NK-92 treated with Interleukin-12 subunit alpha and Interleukin-12 subunit beta, amount 100 ng/mL, for 24 hours (cell line): Measurements from ENCODE around the gene NCAPD2.

Source experiments
- DNase-seq: peaks from one replicate; lab custom pipeline; 2025; lab: John Stamatoyannopoulos, UW

NCAPD2 gene

DNA sequence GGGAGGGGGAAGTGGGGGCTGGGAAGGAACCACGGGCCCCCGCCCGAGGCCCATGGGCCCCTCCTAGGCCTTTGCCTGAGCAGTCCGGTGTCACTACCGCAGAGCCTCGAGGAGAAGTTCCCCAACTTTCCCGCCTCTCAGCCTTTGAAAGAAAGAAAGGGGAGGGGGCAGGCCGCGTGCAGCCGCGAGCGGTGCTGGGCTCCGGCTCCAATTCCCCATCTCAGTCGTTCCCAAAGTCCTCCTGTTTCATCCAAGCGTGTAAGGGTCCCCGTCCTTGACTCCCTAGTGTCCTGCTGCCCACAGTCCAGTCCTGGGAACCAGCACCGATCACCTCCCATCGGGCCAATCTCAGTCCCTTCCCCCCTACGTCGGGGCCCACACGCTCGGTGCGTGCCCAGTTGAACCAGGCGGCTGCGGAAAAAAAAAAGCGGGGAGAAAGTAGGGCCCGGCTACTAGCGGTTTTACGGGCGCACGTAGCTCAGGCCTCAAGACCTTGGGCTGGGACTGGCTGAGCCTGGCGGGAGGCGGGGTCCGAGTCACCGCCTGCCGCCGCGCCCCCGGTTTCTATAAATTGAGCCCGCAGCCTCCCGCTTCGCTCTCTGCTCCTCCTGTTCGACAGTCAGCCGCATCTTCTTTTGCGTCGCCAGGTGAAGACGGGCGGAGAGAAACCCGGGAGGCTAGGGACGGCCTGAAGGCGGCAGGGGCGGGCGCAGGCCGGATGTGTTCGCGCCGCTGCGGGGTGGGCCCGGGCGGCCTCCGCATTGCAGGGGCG is 40.2 kb downstream of the NCAPD2 start, which contains the start of gene GAPDH:
TSS of gene GAPDH (plus strand) at position 595 of the 772 bp plus-strand sequence. CDS start 316 bp downstream, outside the sequence.
- peak; percentile 82 for DNase-seq

DNA sequence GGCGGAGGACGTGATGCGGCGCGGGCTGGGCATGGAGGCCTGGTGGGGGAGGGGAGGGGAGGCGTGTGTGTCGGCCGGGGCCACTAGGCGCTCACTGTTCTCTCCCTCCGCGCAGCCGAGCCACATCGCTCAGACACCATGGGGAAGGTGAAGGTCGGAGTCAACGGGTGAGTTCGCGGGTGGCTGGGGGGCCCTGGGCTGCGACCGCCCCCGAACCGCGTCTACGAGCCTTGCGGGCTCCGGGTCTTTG is 40.7 kb downstream of the NCAPD2 start:
- DNase-seq = peak; percentile 70

DNA sequence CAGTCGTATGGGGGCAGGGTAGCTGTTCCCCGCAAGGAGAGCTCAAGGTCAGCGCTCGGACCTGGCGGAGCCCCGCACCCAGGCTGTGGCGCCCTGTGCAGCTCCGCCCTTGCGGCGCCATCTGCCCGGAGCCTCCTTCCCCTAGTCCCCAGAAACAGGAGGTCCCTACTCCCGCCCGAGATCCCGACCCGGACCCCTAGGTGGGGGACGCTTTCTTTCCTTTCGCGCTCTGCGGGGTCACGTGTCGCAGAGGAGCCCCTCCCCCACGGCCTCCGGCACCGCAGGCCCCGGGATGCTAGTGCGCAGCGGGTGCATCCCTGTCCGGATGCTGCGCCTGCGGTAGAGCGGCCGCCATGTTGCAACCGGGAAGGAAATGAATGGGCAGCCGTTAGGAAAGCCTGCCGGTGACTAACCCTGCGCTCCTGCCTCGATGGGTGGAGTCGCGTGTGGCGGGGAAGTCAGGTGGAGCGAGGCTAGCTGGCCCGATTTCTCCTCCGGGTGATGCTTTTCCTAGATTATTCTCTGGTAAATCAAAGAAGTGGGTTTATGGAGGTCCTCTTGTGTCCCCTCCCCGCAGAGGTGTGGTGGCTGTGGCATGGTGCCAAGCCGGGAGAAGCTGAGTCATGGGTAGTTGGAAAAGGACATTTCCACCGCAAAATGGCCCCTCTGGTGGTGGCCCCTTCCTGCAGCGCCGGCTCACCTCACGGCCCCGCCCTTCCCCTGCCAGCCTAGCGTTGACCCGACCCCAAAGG is 41.2 kb downstream of the NCAPD2 start:
- DNase-seq = peak; percentile 67

DNA sequence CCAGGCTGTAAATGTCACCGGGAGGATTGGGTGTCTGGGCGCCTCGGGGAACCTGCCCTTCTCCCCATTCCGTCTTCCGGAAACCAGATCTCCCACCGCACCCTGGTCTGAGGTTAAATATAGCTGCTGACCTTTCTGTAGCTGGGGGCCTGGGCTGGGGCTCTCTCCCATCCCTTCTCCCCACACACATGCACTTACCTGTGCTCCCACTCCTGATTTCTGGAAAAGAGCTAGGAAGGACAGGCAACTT is 41.7 kb downstream of the NCAPD2 start:
- no peak for DNase-seq

DNA sequence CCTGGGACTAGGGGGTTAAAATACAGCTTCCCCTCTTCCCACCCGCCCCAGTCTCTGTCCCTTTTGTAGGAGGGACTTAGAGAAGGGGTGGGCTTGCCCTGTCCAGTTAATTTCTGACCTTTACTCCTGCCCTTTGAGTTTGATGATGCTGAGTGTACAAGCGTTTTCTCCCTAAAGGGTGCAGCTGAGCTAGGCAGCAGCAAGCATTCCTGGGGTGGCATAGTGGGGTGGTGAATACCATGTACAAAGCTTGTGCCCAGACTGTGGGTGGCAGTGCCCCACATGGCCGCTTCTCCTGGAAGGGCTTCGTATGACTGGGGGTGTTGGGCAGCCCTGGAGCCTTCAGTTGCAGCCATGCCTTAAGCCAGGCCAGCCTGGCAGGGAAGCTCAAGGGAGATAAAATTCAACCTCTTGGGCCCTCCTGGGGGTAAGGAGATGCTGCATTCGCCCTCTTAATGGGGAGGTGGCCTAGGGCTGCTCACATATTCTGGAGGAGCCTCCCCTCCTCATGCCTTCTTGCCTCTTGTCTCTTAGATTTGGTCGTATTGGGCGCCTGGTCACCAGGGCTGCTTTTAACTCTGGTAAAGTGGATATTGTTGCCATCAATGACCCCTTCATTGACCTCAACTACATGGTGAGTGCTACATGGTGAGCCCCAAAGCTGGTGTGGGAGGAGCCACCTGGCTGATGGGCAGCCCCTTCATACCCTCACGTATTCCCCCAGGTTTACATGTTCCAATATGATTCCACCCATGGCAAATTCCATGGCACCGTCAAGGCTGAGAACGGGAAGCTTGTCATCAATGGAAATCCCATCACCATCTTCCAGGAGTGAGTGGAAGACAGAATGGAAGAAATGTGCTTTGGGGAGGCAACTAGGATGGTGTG is 42.3 kb downstream of the NCAPD2 start:
- no peak for DNase-seq

DNA sequence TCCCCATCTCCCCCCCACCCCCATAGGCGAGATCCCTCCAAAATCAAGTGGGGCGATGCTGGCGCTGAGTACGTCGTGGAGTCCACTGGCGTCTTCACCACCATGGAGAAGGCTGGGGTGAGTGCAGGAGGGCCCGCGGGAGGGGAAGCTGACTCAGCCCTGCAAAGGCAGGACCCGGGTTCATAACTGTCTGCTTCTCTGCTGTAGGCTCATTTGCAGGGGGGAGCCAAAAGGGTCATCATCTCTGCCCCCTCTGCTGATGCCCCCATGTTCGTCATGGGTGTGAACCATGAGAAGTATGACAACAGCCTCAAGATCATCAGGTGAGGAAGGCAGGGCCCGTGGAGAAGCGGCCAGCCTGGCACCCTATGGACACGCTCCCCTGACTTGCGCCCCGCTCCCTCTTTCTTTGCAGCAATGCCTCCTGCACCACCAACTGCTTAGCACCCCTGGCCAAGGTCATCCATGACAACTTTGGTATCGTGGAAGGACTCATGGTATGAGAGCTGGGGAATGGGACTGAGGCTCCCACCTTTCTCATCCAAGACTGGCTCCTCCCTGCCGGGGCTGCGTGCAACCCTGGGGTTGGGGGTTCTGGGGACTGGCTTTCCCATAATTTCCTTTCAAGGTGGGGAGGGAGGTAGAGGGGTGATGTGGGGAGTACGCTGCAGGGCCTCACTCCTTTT is 43.1 kb downstream of the NCAPD2 start:
- DNase-seq = no peak

DNA sequence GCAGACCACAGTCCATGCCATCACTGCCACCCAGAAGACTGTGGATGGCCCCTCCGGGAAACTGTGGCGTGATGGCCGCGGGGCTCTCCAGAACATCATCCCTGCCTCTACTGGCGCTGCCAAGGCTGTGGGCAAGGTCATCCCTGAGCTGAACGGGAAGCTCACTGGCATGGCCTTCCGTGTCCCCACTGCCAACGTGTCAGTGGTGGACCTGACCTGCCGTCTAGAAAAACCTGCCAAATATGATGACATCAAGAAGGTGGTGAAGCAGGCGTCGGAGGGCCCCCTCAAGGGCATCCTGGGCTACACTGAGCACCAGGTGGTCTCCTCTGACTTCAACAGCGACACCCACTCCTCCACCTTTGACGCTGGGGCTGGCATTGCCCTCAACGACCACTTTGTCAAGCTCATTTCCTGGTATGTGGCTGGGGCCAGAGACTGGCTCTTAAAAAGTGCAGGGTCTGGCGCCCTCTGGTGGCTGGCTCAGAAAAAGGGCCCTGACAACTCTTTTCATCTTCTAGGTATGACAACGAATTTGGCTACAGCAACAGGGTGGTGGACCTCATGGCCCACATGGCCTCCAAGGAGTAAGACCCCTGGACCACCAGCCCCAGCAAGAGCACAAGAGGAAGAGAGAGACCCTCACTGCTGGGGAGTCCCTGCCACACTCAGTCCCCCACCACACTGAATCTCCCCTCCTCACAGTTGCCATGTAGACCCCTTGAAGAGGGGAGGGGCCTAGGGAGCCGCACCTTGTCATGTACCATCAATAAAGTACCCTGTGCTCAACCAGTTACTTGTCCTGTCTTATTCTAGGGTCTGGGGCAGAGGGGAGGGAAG is 43.9 kb downstream of the NCAPD2 start:
- DNase-seq = peak; percentile 26

DNA sequence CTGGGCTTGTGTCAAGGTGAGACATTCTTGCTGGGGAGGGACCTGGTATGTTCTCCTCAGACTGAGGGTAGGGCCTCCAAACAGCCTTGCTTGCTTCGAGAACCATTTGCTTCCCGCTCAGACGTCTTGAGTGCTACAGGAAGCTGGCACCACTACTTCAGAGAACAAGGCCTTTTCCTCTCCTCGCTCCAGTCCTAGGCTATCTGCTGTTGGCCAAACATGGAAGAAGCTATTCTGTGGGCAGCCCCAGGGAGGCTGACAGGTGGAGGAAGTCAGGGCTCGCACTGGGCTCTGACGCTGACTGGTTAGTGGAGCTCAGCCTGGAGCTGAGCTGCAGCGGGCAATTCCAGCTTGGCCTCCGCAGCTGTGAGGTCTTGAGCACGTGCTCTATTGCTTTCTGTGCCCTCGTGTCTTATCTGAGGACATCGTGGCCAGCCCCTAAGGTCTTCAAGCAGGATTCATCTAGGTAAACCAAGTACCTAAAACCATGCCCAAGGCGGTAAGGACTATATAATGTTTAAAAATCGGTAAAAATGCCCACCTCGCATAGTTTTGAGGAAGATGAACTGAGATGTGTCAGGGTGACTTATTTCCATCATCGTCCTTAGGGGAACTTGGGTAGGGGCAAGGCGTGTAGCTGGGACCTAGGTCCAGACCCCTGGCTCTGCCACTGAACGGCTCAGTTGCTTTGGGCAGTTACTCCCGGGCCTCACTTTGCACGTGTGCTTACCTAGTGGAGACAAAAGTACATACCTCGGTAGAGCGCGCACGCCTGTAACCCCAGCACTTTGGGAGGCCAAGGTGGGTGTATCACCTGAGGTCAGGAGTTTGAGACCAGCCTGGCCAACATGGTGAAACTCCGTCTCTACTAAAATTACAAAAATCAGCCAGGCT is 44.8 kb downstream of the NCAPD2 start:
- DNase-seq = no peak

DNA sequence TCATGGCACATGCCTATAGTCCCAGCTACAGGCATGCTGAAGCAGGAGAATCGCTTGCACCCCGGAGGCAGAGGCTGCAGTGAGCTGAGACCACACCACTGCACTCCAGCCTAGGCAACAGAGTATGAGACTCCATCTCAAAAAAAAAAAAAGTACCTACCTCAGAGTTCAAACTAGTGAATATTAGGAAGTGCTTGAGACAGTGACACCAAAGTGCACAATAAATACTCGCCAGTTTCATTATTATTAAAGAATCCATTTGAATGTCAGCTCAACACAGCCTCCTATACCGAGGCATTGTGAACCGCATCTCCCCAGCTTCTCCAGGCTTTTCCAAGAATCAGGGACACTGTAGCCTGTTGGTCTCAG is 45.4 kb downstream of the NCAPD2 start:
- DNase-seq = no peak

DNA sequence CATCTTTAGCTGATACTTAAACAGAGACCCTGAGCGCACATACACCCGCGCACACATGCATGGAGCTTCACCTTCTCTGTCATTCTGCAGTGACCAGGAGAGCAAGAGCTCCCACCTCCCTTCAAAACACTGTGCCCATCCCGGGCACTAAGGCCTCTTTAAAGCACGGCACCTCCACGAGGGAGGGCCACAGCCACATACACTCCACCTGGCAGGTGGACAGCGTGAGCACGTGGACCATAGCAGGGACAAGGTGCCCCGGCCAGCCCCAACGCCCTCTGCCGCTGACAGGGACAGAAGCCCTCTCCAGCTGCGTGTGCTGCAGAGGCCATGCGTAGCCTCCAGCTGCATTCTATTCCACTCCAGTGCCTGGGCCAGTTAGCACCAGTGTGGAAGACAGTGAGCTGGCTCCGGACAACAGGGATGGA is 45.8 kb downstream of the NCAPD2 start:
- DNase-seq = no peak

DNA sequence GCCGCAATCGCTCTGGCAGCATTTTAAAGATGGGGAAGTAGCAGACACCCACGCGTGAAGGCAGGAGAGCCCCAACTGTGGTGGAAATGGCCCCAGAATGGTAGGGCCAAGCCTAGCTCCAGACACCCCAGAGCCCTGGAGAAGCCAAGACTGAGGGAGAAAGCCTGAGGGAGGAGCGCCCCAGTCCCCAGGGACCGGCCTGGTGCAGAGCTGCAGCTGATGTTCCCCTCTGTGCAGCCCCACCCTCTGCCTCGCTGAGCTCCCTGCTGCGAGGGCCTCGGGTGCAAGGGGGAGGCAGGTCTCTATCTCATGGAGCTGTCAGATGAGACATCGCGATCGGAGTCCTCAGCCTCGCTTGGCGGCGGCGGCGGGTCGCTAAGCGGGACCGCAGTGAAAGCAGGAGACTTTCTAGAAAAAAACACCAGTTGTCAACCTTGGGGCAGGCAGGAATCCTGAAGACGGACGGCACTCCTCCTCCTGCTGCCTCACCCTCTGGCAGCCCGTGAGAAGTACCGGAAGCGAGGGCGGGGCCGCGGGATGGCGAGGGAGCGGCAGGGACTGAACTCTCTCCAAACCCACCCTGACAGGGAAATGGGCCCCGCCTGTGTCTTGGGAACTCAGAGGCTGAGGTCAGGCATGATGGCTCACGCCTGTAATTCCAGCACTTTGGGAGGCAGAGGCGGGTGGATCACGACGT is 46.4 kb downstream of the NCAPD2 start:
- no peak for DNase-seq

DNA sequence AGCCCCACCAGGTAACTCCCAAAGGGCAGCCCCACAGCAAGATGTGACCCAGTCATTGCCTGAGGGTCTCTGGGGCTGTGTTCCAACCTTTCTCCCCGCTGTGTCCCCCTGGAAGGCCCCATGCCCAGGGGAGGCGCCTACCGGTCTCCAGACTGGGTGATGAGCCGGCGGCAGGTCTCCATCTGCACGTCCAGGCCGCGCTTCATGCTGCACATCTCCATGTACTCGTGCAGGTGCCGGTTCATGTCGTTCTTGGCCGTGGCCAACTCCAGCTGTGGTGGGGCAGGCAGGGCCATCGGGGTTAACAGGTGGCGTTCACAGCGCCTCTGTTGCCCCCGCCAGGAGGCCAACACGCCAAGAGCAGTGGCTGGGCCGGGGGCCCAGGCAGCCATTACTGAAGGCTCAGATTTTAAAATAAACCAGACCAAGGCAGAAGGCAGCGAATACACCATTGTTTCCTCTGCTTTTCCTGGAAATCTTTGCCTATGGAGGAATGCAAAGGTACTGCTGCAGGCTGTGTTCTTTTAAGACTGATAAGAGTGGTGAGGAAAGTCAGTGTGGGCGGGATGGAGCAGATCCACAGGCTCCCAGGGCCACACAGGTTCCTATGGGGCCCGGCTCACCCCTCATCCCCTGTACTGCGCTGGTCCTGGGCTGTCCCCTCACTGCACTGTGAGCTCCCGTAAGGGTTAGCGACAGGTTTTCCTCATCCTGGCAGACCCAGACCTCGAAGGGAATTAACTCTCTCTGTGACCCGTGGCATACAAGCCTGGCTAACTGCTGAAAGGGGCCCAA is 47.7 kb downstream of the NCAPD2 start:
- no peak for DNase-seq

DNA sequence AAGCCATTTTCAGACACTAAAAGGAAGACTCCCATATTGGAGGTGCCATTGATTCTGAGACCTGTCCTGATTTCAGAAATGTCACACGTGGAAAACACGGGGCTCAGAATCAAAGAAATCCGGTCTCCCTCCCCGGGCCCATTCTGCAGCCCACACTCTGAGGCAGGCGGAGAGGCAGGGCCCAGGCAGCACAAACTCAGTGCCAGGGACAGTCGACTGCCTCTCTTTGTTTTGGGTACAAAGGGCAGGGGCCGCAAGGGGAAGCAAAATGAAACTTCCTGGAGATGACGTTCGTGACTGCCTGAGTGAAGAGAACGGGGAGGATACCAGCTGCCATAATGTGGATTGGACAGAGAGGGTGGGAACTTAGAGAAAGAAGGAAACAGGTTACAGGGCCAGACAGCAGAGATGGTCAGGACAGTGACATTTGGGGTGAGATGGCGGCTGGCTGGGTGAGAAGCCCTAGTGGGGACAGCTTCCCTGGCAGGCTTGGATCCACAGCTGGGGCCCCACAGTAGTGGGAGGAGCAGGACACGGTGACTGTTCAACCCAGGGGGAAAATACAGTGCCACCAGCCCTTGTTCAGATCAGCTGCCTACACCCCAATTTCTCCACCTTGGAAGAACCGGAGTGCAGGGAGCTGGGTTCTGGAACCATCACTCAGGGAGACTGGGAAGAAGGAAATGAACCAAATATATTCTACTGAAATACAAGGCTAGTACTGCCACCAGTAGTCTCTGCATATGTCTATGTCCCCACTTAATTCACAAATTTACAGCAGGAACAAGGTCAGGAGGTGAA is 48.5 kb downstream of the NCAPD2 start:
- no peak for DNase-seq

DNA sequence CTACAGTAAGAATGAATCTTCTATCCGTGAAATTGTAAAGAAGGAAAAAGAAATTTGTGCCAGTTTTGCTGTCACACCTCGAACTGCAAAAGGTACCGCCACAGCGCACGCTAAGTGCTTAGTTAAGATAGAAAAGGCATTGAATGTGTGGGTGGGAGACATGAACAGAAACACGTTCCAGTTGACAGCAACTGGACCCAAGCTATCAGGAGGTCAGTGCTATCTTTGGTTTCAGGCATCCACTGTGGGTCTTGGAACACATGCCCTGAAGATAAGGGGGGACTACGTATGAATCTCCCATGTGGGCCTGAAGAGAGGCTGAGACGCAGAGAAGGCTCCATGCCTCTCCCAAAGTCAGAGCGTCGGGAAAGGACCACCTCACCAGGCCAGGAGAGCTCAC is 52.1 kb downstream of the NCAPD2 start:
- DNase-seq = no peak

DNA sequence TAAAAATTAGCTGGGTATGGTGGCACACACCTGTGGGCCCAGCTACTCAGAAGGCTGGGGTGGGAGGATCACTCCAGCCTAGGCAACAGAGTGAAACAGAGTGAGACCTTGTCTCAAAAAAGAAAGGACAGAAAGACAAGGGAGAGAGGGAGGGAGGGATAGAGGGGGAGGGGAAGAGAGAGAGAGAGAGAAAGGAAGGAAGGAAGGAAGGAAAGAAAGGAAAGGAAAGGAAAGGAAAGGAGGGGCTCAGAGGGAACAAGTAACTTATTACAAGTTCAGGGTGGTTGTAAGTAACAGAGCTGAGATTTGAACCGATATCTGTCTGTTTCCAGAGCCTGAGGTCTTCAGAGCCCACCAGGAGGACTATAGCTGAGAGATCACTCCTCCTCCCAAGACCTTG is 53.7 kb downstream of the NCAPD2 start:
- DNase-seq = no peak

DNA sequence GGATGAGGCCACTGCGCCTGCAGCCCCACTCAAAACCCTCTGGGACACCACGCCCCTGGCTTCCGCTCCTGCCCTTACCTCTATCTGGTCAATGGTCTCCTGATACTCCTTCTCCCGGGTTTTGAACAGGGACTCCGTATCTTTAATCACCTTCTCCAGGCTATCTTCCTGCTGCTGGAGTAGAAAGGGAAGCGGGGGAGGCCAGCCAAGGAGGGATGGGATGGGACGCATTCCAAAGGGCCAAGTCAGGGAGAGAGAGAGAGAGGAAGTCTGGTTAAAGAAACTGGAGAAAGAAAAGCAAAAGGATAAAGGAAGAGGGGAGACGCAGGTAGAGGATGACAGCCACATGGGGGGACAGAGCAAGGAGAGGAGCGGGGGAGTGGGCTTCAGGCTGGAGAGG is 54.1 kb downstream of the NCAPD2 start:
- DNase-seq = no peak

DNA sequence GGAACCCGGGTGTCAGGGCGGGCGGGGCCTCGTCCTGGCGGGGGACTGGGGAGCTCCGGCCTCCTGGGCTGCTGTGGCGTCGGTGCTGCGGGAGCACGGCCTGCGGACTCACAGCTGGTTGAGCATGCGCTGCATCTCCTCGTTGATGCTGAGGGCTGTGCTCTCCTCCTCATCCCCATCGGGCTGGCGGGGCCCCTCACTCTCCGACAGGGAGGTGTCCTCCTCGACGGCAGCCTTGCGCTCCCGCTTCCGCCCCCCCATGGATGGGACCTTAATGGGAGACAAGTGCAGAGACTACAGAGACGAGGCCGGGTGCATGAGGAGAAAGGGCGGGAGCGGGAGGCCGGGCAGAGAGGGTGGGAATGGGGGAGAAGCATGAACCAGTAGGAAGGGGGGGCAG is 54.7 kb downstream of the NCAPD2 start:
- DNase-seq = no peak

DNA sequence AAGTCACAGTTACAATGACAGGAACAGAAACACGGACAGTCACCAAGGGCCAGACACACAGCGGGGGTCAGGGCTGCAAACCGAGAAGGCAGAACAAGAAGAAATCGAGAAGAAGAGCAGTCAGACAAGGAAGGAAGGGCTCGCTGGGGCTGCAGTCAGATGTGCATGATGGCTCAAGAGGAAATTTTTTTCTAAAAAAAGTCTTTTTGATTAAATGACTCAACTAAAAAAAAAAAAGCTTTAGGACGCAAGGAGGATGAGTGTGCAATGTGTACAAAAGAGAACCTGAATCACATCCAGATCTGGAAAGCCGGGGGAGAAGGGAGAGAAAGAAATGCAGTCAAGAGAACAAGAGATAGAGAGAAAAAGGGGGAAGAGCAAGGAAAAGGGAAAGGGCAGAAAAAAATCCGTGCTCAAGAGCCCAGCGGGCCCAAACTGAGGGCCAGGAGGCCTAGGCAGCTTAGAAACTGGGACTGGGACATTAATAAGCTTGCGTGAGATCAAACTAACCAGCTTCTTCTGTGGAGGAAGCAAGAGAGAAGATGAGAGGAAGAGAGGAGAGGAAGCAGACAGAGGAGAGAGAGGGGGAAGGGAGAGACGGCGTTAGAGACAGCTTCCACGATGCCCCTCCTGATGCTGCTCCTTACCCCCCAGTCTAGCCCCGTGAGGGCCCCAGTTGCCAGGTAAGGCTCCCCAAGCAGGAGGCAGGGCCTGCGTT is 55.2 kb downstream of the NCAPD2 start:
- DNase-seq = no peak
